Right ventricle myocardium inferior (tissue), 1 donor: ENCODE measurements around the gene ZFP91. TPM values are rescaled to one million over a fixed set of nuclear protein-coding genes. Genes with fewer than 3 reads are reported as not detected.
"Not testable (repeated sequence)": the region's sequence is repeated elsewhere in the genome, so short reads cannot be mapped to it uniquely, and the experiment has no call there.

ENCODE experiments used
- ATAC-seq: fragments of 200-7000 bp; cut with Tn5 transposase; one replicate; pipeline ENCODE4 v1.9.1; 2020; ENCODE audit warnings: mild to moderate bottlenecking, moderate library complexity
- DNase-seq: peaks from one replicate; pipeline ENCODE4 v3.0.0; 2021; ENCODE audit errors: missing footprints
- intact Hi-C: fragments of 100-400 bp; cut with DNase I; formaldehyde crosslinking; loops from one replicate; pipeline ENCODE4 v1.11.0; 2022
- long read RNA-seq: library from polyadenylated mRNA; unstranded; transcript quantifications from one replicate; pipeline ENCODE4 v2.0.0, GENCODE V29; 2021
- total RNA-seq: library from RNA; stranded (reverse); fragmentation: NEBNext Ultra II Directional; extraction: Animal tissue kit (Norgen Biotek cat#: 25700); gene quantifications from one replicate; pipeline ENCODE4 v1.2.1, GENCODE V29; 2021
- donor health status: DM: no; HTN: yes; CAD: no; lungs with severe emphysema.

ZFP91 gene
- 61.1 TPM for total RNA-seq
- long read RNA-seq, full-length matches to known transcripts, result 17 of 17 reads
- long read RNA-seq, partial matches to known transcripts, result 0 of 17 reads
- long read RNA-seq, other reads (novel, unspliced or antisense), result 0 of 17 reads

DNA sequence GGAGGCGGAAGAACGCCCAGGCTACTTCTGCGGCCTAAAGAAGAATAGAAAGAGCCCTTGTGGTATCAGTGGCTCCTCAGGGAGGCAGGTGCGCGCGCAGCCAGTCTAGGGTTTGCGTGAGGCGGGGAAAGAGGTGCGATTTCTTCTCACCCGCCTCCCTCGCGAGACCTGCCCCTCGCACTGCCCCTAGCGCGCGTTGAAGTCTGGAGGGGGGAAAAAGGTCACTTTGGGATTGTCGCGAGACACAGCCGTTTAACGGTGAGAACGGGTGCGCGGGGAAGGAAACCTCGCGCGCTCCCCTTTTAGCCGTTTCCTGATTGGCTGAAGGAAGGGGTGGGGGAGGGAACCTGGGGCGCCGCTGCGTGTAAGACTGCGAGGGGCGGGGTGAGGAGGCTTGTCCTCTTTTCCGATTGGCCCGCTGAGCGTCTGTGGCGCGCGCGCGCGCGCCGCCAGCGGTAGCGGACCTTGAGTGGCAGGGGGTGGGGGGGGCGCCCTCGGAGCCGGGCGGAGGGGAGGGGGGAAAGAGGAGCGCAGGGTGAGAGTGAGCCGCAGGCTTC is at the start of gene ZFP91:
ZFP91 (plus strand) TSS at position 429 of the 557 bp plus-strand sequence. CDS start 219 bp downstream, outside the sequence.
- DNase-seq (peak; percentile 98), ATAC-seq (peak; percentile 90)
- intact Hi-C loops, result loop anchor here (1.0 to 5.0 kb wide), 4 partner anchors 49 to 911 kb away; partner anchors contain the start of genes FAM111A, MED19 and TMX2

GRCh38 chr11:58530236-58530635 is 48.6 kb upstream of the ZFP91 start:
- DNase-seq, result no peak
- intact Hi-C loops, result no loop called here
- ATAC-seq, result no peak

DNA sequence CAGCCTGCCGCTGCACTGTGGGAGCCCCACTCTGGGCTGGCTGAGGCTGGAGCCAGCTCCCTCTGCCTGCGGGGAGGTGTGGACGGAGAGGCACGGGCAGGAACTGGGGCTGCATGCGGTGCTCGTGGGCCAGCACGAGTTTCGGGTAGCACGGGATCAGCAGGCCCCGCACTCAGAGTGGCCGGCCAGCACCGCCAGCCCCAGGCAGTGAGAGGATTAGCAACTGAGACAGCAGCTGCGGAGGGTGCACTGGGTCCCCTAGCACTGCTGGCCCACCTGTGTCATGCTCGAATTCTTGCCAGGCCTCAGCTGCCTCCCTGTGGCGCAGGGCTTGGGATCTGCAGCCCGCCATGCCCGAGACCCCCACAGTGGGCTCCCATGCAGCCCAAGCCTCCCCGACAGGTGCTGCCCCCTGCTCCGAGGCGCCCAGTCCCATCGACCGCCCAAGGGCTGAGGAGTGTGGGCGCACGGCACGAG is 47.0 kb upstream of the ZFP91 start:
- no peak for ATAC-seq
- intact Hi-C loops, result no loop called here
- DNase-seq, result no peak

DNA sequence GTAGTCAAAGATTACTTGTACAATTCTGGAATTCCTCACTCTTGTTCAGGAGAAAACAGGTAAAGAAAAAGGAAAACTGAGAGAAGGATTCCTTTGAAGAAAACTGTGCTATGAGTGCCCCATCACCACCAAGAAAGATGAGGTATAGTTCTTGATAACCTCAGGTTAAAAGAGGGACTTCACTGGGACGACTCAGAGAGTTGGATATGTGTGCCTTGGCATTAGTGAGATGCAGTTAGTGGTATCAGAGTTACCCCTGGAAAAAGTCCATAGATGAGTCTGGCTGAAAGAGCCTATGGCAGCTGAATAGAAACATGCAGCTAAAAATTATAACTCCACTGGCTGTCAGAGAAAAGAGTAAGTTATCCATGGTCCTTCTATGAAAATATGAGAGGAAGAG is 32.0 kb upstream of the ZFP91 start:
- no peak for DNase-seq
- ATAC-seq, result no peak
- intact Hi-C loops, result no loop called here

DNA sequence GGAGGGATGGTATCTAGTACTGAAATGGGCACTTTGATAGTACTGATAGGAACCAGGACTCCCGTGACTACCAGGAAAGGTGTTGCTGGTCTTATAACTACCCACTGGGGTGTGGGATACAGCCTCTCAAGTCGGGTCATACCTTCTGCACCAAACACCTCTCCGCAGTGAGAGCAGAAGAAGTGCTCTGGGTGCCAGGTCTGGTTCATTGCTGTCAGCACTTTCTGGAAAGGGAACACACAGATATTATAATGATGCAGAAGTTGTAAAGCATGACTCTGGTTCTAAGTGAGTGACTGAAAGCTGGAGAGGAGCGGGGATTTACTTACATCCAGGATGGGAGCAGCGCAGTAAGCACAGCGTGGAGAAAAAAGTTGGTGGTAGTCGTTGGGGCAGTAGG is 29.2 kb upstream of the ZFP91 start:
- intact Hi-C loops, result no loop called here
- no peak for DNase-seq
- peak; percentile 93 for ATAC-seq

GRCh38 chr11:58560842-58561241 is 18.0 kb upstream of the ZFP91 start:
- DNase-seq (no peak), ATAC-seq (no peak)
- intact Hi-C loops, result loop anchor here (10.0 kb wide), 1 partner anchor 234 kb away; no protein-coding TSS in a partner anchor

DNA sequence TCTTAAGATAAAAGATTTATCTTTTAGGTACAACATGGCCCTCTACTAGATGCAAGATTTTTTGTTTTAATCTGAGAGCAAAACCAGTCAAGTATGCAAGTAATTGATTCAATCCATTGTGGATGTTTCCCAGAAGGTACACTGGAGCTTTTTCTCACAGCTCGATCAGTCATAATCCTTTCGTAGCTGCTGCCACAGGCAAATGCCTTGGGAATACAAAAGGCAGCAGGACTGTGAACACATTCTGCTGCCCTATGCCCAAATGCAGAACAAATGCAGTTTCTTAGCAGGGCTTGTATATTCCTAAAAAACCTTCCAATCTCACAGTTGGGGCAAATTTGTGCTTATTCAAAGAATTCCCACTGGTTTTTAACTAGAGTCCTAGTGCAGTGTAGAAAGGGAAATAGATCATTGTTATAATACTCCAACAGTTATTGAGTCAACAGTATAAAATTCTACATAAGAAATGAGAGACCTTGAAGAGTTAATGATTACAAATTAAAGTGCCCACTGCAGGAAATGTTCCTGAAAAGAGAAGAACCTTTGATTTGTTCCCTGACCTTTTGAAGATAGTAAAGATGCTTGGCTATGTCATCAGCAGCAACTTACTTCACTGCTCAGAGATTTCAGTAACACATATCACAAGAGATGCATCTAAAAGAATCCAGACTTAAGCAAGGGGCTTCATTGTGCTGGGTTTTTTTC is 17.3 kb upstream of the ZFP91 start:
- DNase-seq (no peak), ATAC-seq (no peak)
- intact Hi-C loops, result loop anchor here (10.0 kb wide), 1 partner anchor 233 kb away; no protein-coding TSS in a partner anchor

DNA sequence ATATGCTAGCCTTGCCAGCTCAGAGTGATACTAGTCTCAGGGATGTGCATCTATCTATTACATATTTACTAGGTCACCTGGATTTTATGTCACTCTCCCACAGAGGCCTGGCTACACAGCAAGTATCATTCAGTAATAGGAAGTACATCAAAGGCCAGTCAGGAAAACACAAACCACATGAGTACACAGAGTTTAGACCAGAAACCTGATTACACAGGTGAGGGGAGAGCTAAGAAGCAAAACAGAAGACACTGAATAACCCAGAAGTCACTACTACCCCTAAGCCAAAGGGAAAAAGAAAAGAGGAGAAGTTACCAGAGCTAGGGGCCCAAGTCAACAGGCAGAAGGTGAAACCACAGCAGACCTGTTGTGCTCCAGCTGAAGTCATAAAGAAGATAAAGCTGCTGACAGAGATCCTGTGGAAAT is 16.5 kb upstream of the ZFP91 start:
- no peak for DNase-seq
- ATAC-seq, result no peak
- intact Hi-C loops, result loop anchor here (10.0 kb wide), 1 partner anchor 232 kb away; no protein-coding TSS in a partner anchor

DNA sequence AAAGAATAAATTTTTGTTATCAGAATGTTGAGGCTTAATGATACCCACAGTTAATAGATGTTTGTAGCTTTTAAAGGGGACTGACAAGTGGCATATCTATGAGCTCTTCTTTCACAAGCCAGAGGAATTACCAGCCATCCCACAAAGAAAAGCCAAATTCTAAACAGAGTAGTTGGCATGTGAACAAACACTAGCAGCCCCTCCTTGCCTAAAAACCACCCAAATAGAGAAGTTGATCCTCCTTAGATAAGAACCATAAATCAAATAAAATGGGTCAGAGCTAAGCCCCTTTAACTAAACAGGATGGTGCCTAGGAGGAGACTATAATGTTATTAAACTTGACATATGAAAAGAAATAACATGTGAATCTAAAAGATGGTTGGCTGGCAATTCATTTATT is 14.6 kb upstream of the ZFP91 start:
- ATAC-seq (no peak), DNase-seq (no peak)
- intact Hi-C loops, result loop anchor here (10.0 kb wide), 1 partner anchor 231 kb away; no protein-coding TSS in a partner anchor

DNA sequence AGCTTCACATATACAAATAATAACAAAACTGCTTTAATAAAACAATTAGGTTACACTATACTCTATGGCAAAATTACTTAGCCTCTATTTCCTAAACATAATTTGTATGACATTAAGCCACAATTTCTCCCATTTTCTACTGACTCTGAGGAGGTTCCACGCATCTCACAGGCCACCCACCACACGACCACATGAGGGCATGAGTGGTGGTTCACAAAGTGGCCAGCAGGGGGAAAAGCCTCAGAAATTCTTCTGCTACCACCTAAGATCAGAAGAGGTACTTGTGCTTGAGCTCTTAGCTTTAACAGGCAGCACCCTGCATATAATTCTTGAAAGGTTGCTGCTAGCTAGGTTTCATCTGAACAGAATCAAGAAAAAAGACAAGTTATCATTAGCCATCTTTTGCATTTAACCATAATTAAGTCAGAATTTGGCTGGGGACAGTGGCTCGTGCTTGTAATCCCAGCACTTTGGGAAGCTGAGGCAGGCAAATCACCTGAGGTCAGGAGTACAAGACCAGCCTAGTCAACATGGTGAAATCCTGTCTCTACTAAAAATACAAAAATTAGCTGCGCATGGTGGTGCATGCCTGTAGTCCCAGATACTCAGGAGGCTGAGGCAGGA is 10.9 kb upstream of the ZFP91 start:
- no peak for DNase-seq
- no peak for ATAC-seq
- intact Hi-C loops, result loop anchor here (10.0 kb wide), 1 partner anchor 227 kb away; no protein-coding TSS in a partner anchor

DNA sequence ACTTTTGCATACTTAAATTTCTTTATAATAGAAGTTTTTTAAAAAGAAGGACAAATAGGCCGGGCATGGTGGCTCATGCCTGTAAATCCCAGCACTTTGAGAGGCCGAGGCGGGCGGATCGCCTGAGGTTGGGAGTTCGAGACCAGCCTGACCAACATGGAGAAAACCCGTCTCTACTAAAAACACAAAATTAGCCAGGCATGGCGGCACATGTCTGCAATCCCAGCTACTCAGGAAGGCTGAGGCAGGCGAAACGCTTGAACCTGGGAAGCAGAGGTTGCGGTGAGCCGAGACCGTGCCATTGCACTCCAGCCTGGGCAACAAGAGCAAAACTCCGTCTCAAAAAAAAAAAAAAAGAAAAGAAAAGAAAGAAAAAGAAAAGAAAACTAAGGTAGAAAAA is 6.0 kb upstream of the ZFP91 start:
- DNase-seq, ATAC-seq, intact Hi-C loops: not testable (repeated sequence)

GRCh38 chr11:58573451-58574104 is 5.3 kb upstream of the ZFP91 start:
- ATAC-seq, result no peak
- DNase-seq, result peak; percentile 66
- intact Hi-C loops, result loop anchor here (2.0 kb wide), 1 partner anchor 101 kb away; no protein-coding TSS in a partner anchor

DNA sequence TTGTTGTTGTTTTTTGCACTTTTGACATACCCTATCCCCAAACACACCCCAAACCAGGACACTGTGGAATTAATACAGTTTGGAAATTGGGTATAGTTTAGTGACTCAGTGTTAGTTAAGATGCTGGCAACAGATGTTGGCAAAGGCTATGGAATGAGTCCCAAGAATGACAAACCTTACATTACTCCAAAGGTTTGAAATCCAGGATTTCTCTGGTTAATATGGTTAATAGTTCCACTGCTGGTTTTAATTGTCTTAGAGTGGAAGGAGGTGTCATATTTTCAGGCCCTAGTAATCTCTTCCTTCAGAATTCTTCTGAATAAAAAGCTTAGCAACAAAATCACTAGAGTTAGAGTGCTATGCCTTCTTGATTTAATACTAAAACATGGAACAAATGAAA is 4.0 kb upstream of the ZFP91 start:
- no peak for DNase-seq
- no peak for ATAC-seq
- intact Hi-C loops, result loop anchor here (2.0 to 5.0 kb wide), 4 partner anchors 52 to 863 kb away; partner anchors contain the start of genes FAM111A, MED19 and TMX2

- intact Hi-C loops, result loop anchor here (2.0 to 5.0 kb wide), 4 partner anchors 52 to 863 kb away; partner anchors contain the start of genes FAM111A, MED19 and TMX2
These were observed 3.4 kb upstream of the ZFP91 start, which contains the start of gene LPXN for GRCh38 chr11:58575377-58576020. Gene LPXN, minus strand, starts transcription at chr11:58575856. Its CDS starts 84 bp downstream, at chr11:58575772.

DNA sequence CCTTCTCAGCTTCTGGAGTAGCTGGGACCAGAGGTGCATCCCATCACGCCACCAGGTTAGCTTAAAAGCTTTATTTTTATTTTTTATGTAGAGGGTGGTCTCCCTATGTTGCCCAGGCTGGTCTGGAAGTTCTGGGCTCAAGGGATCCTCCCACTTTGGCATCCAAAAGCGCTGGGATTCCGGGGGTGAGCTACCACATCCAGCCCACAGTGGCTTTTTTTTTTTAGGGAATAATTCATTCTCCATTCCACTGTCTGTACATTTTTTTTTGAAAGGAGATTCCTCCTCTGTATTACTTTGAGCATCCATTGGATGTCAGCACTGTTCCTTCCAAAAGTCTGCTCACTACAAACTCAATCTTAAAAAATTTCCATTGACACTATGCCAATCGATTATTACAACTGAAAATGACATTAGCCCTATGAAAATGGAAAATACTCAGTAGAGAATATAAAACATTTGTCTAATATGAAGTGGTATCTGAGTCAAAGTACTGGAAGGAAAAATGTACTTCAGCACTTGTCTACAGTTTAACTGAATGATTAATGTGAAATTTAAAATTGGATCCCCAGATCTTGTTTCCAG is 1.9 kb upstream of the ZFP91 start:
- no peak for ATAC-seq
- intact Hi-C loops, result loop anchor here (1.0 to 5.0 kb wide), 4 partner anchors 50 to 865 kb away; partner anchors contain the start of genes FAM111A, MED19 and TMX2
- no peak for DNase-seq

More at GRCh38 chr11:58575377-58576020, 3.4 kb upstream of the ZFP91 start, which contains the start of gene LPXN:
- ATAC-seq (no peak), DNase-seq (no peak)

GRCh38 chr11:58577555-58578135 is 1.2 kb upstream of the ZFP91 start:
- intact Hi-C loops, result loop anchor here (1.0 to 5.0 kb wide), 5 partner anchors 50 to 910 kb away; partner anchors contain the start of genes FAM111A, MED19 and TMX2
- DNase-seq (peak; percentile 71), ATAC-seq (no peak)

DNA sequence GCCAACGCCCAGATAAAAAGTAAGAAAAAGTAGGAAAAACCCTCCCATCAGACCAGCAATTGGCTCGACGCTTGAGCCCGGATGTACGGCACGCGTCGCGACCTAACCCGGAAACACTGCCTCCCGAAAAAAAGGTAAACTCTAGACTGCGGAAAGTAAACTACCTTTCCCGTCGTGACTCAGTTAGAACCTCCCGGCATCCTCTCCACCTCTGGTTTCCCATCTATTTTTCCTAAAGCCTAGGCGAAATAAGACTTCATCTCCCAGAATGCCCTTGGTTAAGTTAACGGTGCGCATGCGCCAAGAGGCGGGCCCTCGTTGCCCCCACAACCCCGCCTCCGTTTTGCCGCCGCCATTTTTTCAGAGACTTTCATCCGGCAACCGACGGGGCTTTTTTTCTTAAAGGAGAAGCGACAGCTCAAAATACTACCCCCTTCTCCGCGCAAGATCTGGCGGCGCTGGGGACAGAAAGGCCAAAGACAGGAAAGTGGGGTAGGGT is 678 bp upstream of the ZFP91 start:
- intact Hi-C loops, result loop anchor here (1.0 to 5.0 kb wide), 4 partner anchors 49 to 911 kb away; partner anchors contain the start of genes FAM111A, MED19 and TMX2
- DNase-seq, result peak; percentile 96
- peak; percentile 85 for ATAC-seq
